ENCODE measurements around the gene SYTL4. TPM values are rescaled to one million over a fixed set of nuclear protein-coding genes. Genes with fewer than 3 reads are reported as not detected.
A peak's percentile ranks its signal among the peaks of the same experiment; 100 is the strongest.

The SYTL4 gene
- total and polyA plus RNA-seq, 2 of the 8 experiments (the other 6 are each of a cell fraction or from before 2014, with no cell fraction given), result 0.11 TPM

- Histone ChIP-seq H2BK5ac (ENCODE audit: low read depth, low read length) (no peak overlapping the region), H3K23ac (ENCODE audit: insufficient read length) (no peak overlapping the region), H3K14ac (ENCODE audit: insufficient read length) (no peak overlapping the region), H3K79me1 (ENCODE audit: low read depth, low read length) (no peaks in the 10 kb centered on the region), H3K27me3 (replicated peaks in 1 of 4; ENCODE audit: control insufficient read depth in 3 of 4, extremely low read depth in 1 of 4, insufficient read depth in 3 of 4, low read length in 3 of 4) (no peaks in the 10 kb centered on the region), H3K9ac (replicated peaks in 1 of 4; ENCODE audit: extremely low read depth in 1 of 4, low read depth in 3 of 4, low read length in 3 of 4) (no peak overlapping the region), H3K56ac (replicated peaks; ENCODE audit: insufficient read length, low read depth, low read length) (no peak overlapping the region), H2BK15ac (ENCODE audit: low read length) (no peak overlapping the region), H3K4me3 (ENCODE audit: extremely low read depth in 1 of 4, insufficient read depth in 2 of 4, low read depth in 3 of 4, low read length in 4 of 4) (peak overlapping the region in 1 of 4 experiments; percentile 83; a peak in 5 of 8 replicates), H2BK20ac (ENCODE audit: low read length) (no peak overlapping the region), H3K4me2 (ENCODE audit: insufficient read depth in 1 of 2, low read depth in 2 of 2, low read length in 2 of 2) (peak overlapping the region; percentile 69 to 94; a peak in 3 of 4 replicates), H3K4ac (replicated peaks; ENCODE audit: insufficient read length, low read depth, low read length) (no peak overlapping the region), H3K27ac (ENCODE audit: low read depth, low read length) (no peak overlapping the region), H4K91ac (replicated peaks; ENCODE audit: insufficient read length, low read length) (no peak overlapping the region), H2AK5ac (ENCODE audit: low read depth, low read length) (no peak overlapping the region), H2AFZ (ENCODE audit: low read length) (no peak overlapping the region), H4K20me1 (replicated peaks in 1 of 2; ENCODE audit: control insufficient read depth in 1 of 2, insufficient read depth in 2 of 2, low read length in 2 of 2) (no peaks in the 10 kb centered on the region), H4K8ac (ENCODE audit: extremely low read depth, insufficient read depth, low read length) (no peak overlapping the region), H3K9me3 (ENCODE audit: insufficient read depth in 2 of 2, low read depth in 1 of 2, low read length in 1 of 2) (no peaks in the 10 kb centered on the region), H3K79me2 (ENCODE audit: control insufficient read depth in 1 of 2, insufficient read depth in 2 of 2, low read length in 2 of 2) (peaks cover 0 to 4% of the 10 kb centered on the region in 2 experiments; a peak in 2 of 4 replicates), H3K23me2 (ENCODE audit: low read depth, low read length) (no peaks in the 10 kb centered on the region), H3K4me1 (replicated peaks in 1 of 4; ENCODE audit: control insufficient read depth in 3 of 4, insufficient read depth in 4 of 4, low read length in 3 of 4) (peaks cover 0 to 2% (median 0%) of the 10 kb centered on the region in 4 experiments; a peak in 1 of 7 replicates), H2BK120ac (replicated peaks; ENCODE audit: low read depth, low read length) (no peak overlapping the region), H2BK12ac (ENCODE audit: low read depth, low read length) (no peak overlapping the region), H3K36me3 (ENCODE audit: control insufficient read depth in 2 of 4, insufficient read depth in 4 of 4, low read length in 3 of 4) (peaks cover 2 to 42% (median 10%) of the 10 kb centered on the region in 4 experiments; a peak in 5 of 8 replicates), H3K18ac (ENCODE audit: extremely low read depth, low read length) (no peak overlapping the region), H4K5ac (ENCODE audit: insufficient read length, low read depth, low read length) (no peak overlapping the region)
- peak; percentile 19 for FAIRE-seq
- WGBS, 2 experiments (ENCODE audit: extremely low coverage in 1 of 2, insufficient coverage in 1 of 2, insufficient read length in 1 of 2, insufficient replicate concordance in 2 of 2, low coverage in 1 of 2, low lambda C conversion rate in 2 of 2, missing lambda C conversion rate in 1 of 2), result 89% methylated on average over 5 of the region's 5 CpGs; no CpG with 5 or more reads in 1 of the 2 experiments
- CTCF ChIA-PET (ENCODE audit: partially characterized antibody), result interaction anchor here (0.6 kb wide), 1 partner anchor 8 kb away, joined by 3 read pairs; no protein-coding TSS in a partner anchor
- DNase-seq (ENCODE audit: low read depth in 1 of 2, low spot score in 2 of 2), result no peak
- POLR2A ChIA-PET (ENCODE audit: partially characterized antibody), result no interaction called here
- TF ChIP-seq SP2 (IDR thresholded peaks at IDR 0.05; ENCODE audit: low read length) (no peak), POU5F1 (IDR thresholded peaks at IDR 0.05; ENCODE audit: low read depth, low read length) (no peak), NRF1 (IDR thresholded peaks at IDR 0.05; ENCODE audit: low read depth, low read length) (no peak), SP4 (IDR thresholded peaks at IDR 0.05; ENCODE audit: low read length) (no peak), CEBPB (IDR thresholded peaks at IDR 0.05; ENCODE audit: low read depth, low read length) (no peak), KDM1A (IDR thresholded peaks at IDR 0.05; ENCODE audit: borderline replicate concordance, low read length) (no peak), SRF (IDR thresholded peaks at IDR 0.05; ENCODE audit: low read depth, low read length) (no peak), POLR2A (IDR thresholded peaks at IDR 0.05; ENCODE audit: control extremely low read depth in 1 of 2, low read depth in 2 of 2, low read length in 2 of 2) (no peak), RBBP5 (IDR thresholded peaks at IDR 0.05; ENCODE audit: borderline replicate concordance, low read depth, low read length) (no peak)
- TF ChIP-seq, protein P1, sequence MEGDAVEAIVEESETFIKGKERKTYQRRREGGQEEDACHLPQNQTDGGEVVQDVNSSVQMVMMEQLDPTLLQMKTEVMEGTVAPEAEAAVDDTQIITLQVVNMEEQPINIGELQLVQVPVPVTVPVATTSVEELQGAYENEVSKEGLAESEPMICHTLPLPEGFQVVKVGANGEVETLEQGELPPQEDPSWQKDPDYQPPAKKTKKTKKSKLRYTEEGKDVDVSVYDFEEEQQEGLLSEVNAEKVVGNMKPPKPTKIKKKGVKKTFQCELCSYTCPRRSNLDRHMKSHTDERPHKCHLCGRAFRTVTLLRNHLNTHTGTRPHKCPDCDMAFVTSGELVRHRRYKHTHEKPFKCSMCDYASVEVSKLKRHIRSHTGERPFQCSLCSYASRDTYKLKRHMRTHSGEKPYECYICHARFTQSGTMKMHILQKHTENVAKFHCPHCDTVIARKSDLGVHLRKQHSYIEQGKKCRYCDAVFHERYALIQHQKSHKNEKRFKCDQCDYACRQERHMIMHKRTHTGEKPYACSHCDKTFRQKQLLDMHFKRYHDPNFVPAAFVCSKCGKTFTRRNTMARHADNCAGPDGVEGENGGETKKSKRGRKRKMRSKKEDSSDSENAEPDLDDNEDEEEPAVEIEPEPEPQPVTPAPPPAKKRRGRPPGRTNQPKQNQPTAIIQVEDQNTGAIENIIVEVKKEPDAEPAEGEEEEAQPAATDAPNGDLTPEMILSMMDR (IDR thresholded peaks at IDR 0.05; ENCODE audit: control extremely low read depth in 1 of 3, insufficient read depth in 1 of 3, low read depth in 1 of 3, low read length in 3 of 3), result no peak
- TF ChIP-seq, protein P2, sequence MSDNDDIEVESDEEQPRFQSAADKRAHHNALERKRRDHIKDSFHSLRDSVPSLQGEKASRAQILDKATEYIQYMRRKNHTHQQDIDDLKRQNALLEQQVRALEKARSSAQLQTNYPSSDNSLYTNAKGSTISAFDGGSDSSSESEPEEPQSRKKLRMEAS (IDR thresholded peaks at IDR 0.05), result no peak
Measured at GRCh38 chrX:100635040-100635439, 96.9 kb downstream of the SYTL4 start.
